IMR-90 (cell line): ENCODE measurements around the gene PAQR7. TPM values are rescaled to one million over a fixed set of nuclear protein-coding genes. Genes with fewer than 3 reads are reported as not detected.

Experiments used
- ATAC-seq: fragments of 200-7000 bp; cut with Tn5 transposase; 2 replicates; pipeline ENCODE4 v1.9.1; 2020; ENCODE audit warnings: low read depth, mild to moderate bottlenecking, moderate library complexity
- BruUV-seq: library from RNA; stranded (reverse); fragments of 400-500 nt; replicated peaks from 2 replicates; lab custom pipeline; 2021; lab: Mats Ljungman, UMichigan
- CTCF ChIA-PET: fragments of 300-600 bp; formaldehyde crosslinking; extraction: SDS; loops from one replicate; lab custom pipeline; 2021; ENCODE audit warnings: antibody characterized with exemption; lab: Yijun Ruan, JAX
- POLR2A ChIA-PET: fragments of 300-600 bp; sonication (Branson Sonifier 250); formaldehyde crosslinking; loops from one replicate; lab custom pipeline; 2022; ENCODE audit warnings: antibody characterized with exemption; ENCODE audit not compliant: unreplicated experiment; lab: Charles Lee
- DNase-seq: peaks from one replicate; pipeline ENCODE4 v3.0.0; 2013
- H2AFZ ChIP-seq: replicated peaks from 2 replicates; pipeline ENCODE3; 2013; ENCODE audit warnings: low read length, mild to moderate bottlenecking; ENCODE audit not compliant: poor library complexity
- H2AK5ac ChIP-seq: 2 replicates; pipeline ENCODE4 v1.6.1; 2013; ENCODE audit warnings: low read depth, low read length, inconsistent platforms
- H2AK9ac ChIP-seq: replicated peaks from 2 replicates; pipeline ENCODE3; 2013; ENCODE audit warnings: mild to moderate bottlenecking, low read depth, low read length, moderate library complexity; ENCODE audit not compliant: poor library complexity
- H2BK120ac ChIP-seq: 2 replicates; pipeline ENCODE4 v1.6.1; 2013; ENCODE audit warnings: low read depth, low read length, inconsistent platforms
- H2BK15ac ChIP-seq: 3 replicates; pipeline ENCODE4 v1.6.1; 2013; ENCODE audit warnings: low read depth, low read length, inconsistent platforms
- H2BK20ac ChIP-seq: 2 replicates; pipeline ENCODE4 v1.6.1; 2013; ENCODE audit warnings: low read depth, mild to moderate bottlenecking, inconsistent platforms, low read length, moderate library complexity
- H2BK5ac ChIP-seq: 2 replicates; pipeline ENCODE4 v1.6.1; 2013; ENCODE audit warnings: mild to moderate bottlenecking, low read depth, low read length, inconsistent platforms; ENCODE audit not compliant: poor library complexity, severe bottlenecking
- H3K14ac ChIP-seq: replicated peaks from 2 replicates; pipeline ENCODE4 v1.6.1; 2013; ENCODE audit warnings: low read depth, low read length, inconsistent platforms
- H3K18ac ChIP-seq: 2 replicates; pipeline ENCODE4 v1.6.1; 2013; ENCODE audit warnings: low read depth, low read length, control low read depth
- H3K23ac ChIP-seq: 2 replicates; pipeline ENCODE4 v1.6.1; 2013; ENCODE audit warnings: low read depth, low read length, inconsistent platforms
- H3K27ac ChIP-seq: 2 replicates; pipeline ENCODE4 v1.5.1; 2013; ENCODE audit warnings: mild to moderate bottlenecking, control low read depth, low read length; ENCODE audit not compliant: insufficient read depth
- H3K27me3 ChIP-seq: 2 replicates; pipeline ENCODE4 v1.6.1; 2013; ENCODE audit warnings: low read length; ENCODE audit not compliant: control insufficient read depth, insufficient read depth
- H3K36me3 ChIP-seq: 2 replicates; pipeline ENCODE4 v1.6.1; 2013; ENCODE audit warnings: low read length, mixed read lengths; ENCODE audit not compliant: control insufficient read depth, insufficient read depth
- H3K4ac ChIP-seq: 2 replicates; pipeline ENCODE4 v1.6.1; 2013; ENCODE audit warnings: low read depth, low read length, inconsistent platforms
- H3K4me1 ChIP-seq: 2 replicates; pipeline ENCODE4 v1.6.1; 2013; ENCODE audit warnings: low read length, mixed read lengths; ENCODE audit not compliant: control insufficient read depth, insufficient read depth
- H3K4me2 ChIP-seq: 2 replicates; pipeline ENCODE4 v1.6.1; 2013; ENCODE audit warnings: low read depth, mild to moderate bottlenecking, control low read depth, low read length, moderate library complexity
- H3K4me3 ChIP-seq: 2 replicates; pipeline ENCODE4 v1.5.1; 2013; ENCODE audit warnings: low read depth, mild to moderate bottlenecking, control low read depth, low read length, moderate library complexity; ENCODE audit not compliant: insufficient read depth
- H3K56ac ChIP-seq: 2 replicates; pipeline ENCODE4 v1.6.1; 2013; ENCODE audit warnings: low read length, inconsistent platforms; ENCODE audit not compliant: insufficient read depth; ENCODE audit errors: extremely low read depth
- H3K79me1 ChIP-seq, 2 experiments: 2 replicates each; pipeline ENCODE4 v1.6.1; 2013; ENCODE audit warnings: low read length in 2 of 2, inconsistent platforms in 1 of 2, low read depth in 1 of 2
- H3K9ac ChIP-seq: 2 replicates; pipeline ENCODE4 v1.6.1; 2013; ENCODE audit warnings: low read depth, low read length, control low read depth
- H3K9me1 ChIP-seq: 2 replicates; pipeline ENCODE4 v1.6.1; 2013; ENCODE audit warnings: low read length, inconsistent platforms; ENCODE audit not compliant: insufficient read depth
- H3K9me3 ChIP-seq: 2 replicates; pipeline ENCODE4 v1.6.1; 2013; ENCODE audit warnings: low read length; ENCODE audit not compliant: control insufficient read depth, insufficient read depth
- H4K20me1 ChIP-seq: 2 replicates; pipeline ENCODE4 v1.6.1; 2013; ENCODE audit warnings: low read length, inconsistent platforms; ENCODE audit not compliant: insufficient read depth
- H4K5ac ChIP-seq: 2 replicates; pipeline ENCODE4 v1.6.1; 2013; ENCODE audit warnings: mild to moderate bottlenecking, low read depth, low read length, control low read depth
- H4K8ac ChIP-seq, 2 experiments: 2 replicates each; pipeline ENCODE4 v1.6.1; 2013; ENCODE audit warnings: low read depth in 2 of 2, low read length in 2 of 2, control low read depth in 1 of 2, inconsistent platforms in 1 of 2
- H4K91ac ChIP-seq: 2 replicates; pipeline ENCODE4 v1.6.1; 2013; ENCODE audit warnings: low read depth, low read length, inconsistent platforms; ENCODE audit not compliant: insufficient read depth
- BHLHE40 ChIP-seq: fragments of 150-350 bp; IDR thresholded peaks from 2 replicates; pipeline ENCODE4 v1.6.1; 2016; ENCODE audit warnings: mild to moderate bottlenecking, low read depth, low read length
- CEBPB ChIP-seq: IDR thresholded peaks from 2 replicates; pipeline ENCODE4 v1.6.1; 2012; ENCODE audit warnings: low read depth, low read length, improper control_type of control experiment
- CHD1 ChIP-seq: IDR thresholded peaks from 2 replicates; pipeline ENCODE4 v1.6.1; 2012; ENCODE audit warnings: low read depth, low read length, improper control_type of control experiment
- CTCF ChIP-seq: conservative IDR thresholded peaks from 2 replicates; pipeline ENCODE4 v1.5.1; 2012; ENCODE audit warnings: mild to moderate bottlenecking, low read depth, low read length, improper control_type of control experiment
- ELK1 ChIP-seq: fragments of 150-350 bp; IDR thresholded peaks from 2 replicates; pipeline ENCODE4 v1.6.1; 2016; ENCODE audit warnings: low read depth, mild to moderate bottlenecking, low read length, moderate library complexity, borderline replicate concordance
- FOS ChIP-seq: fragments of 150-350 bp; IDR thresholded peaks from 2 replicates; pipeline ENCODE4 v1.6.1; 2016; ENCODE audit warnings: low read depth, low read length
- MAFK ChIP-seq: IDR thresholded peaks from 2 replicates; pipeline ENCODE4 v1.6.1; 2012; ENCODE audit warnings: low read depth, low read length, improper control_type of control experiment
- MAZ ChIP-seq: IDR thresholded peaks from 2 replicates; pipeline ENCODE4 v1.6.1; 2012; ENCODE audit warnings: low read depth, mild to moderate bottlenecking, low read length, improper control_type of control experiment, moderate library complexity, borderline replicate concordance
- NFE2L2 ChIP-seq: fragments of 150-350 bp; IDR thresholded peaks from 2 replicates; pipeline ENCODE4 v1.6.1; 2016; ENCODE audit warnings: low read depth, mild to moderate bottlenecking, low read length
- POLR2A ChIP-seq: IDR thresholded peaks from 2 replicates; pipeline ENCODE4 v1.6.1; 2012; ENCODE audit warnings: mild to moderate bottlenecking, low read depth, low read length
- RCOR1 ChIP-seq: IDR thresholded peaks from 2 replicates; pipeline ENCODE4 v1.6.1; 2012; ENCODE audit warnings: mild to moderate bottlenecking, low read length, improper control_type of control experiment; ENCODE audit not compliant: insufficient replicate concordance
- SMC3 ChIP-seq: fragments of 150-350 bp; IDR thresholded peaks from 2 replicates; pipeline ENCODE4 v1.6.1; 2016; ENCODE audit warnings: low read depth, mild to moderate bottlenecking, antibody characterized with exemption, low read length, moderate library complexity
- USF2 ChIP-seq: fragments of 150-350 bp; IDR thresholded peaks from 2 replicates; pipeline ENCODE4 v1.6.1; 2017; ENCODE audit warnings: mild to moderate bottlenecking, antibody characterized with exemption, low read length, low read depth
- WGBS, 2 experiments: methylation state at CpG; one replicate each; pipeline versions ENCODE4 v1.1.5 to v1.1.7; 2013; ENCODE audit warnings: missing lambda C conversion rate in 2 of 2; ENCODE audit not compliant: insufficient read length in 1 of 2; ENCODE audit errors: extremely low coverage in 2 of 2; 5-methylcytosine and 5-hydroxymethylcytosine counted together
- dilution Hi-C: fragments of 300-500 bp; cut with HindIII; formaldehyde crosslinking; loops from one replicate; pipeline ENCODE4 v1.14.3; 2018; ENCODE audit warnings: low sequenced_read_pairs; ENCODE audit not compliant: unreplicated experiment
- in situ Hi-C: fragments of 300-500 bp; cut with MboI; formaldehyde crosslinking; loops from 3 replicates; pipeline ENCODE4 v1.14.3; 2019; ENCODE audit warnings: low sequenced_read_pairs, inconsistent platforms, mixed read lengths
- intact Hi-C: fragments of 100-400 bp; cut with micrococcal nuclease; formaldehyde crosslinking; loops from 2 replicates; pipeline ENCODE4 v1.10.0; 2022
- polyA plus RNA-seq, 3 experiments: library from polyadenylated mRNA; depleted of rRNA; stranded (reverse); fragments of >200 nt; gene quantifications; 2 replicates each; pipeline ENCODE4 v1.2.3, GENCODE V29; 2012; ENCODE audit warnings: low replicate concordance in 1 of 3
- total RNA-seq: library from RNA; depleted of rRNA; stranded (reverse); fragments of >200 nt; gene quantifications from 2 replicates; pipeline ENCODE4 v1.2.3, GENCODE V29; 2012

The PAQR7 gene
- total and polyA plus RNA-seq, 2 of the 4 experiments (the other 2 are of a cell fraction): 9.0 to 12.9 TPM

- no peak for TF ChIP-seq POLR2A
- no peak for TF ChIP-seq FOS
- no peak for TF ChIP-seq RCOR1
- no peak for TF ChIP-seq SMC3
Measured at GRCh38 chr1:25814549-25815087, 60.9 kb downstream of the PAQR7 start (continued).

GRCh38 chr1:25813734-25814471, 61.6 kb downstream of the PAQR7 start:
- no peak for DNase-seq
- peak overlapping the region; percentile 38 for H2AK9ac ChIP-seq
- H2BK20ac ChIP-seq: no peak overlapping the region
- dilution Hi-C loops (no loop called here), intact Hi-C loops (loop anchor here (10.0 kb wide), 1 partner anchor 569 kb away; the partner anchor contains the start of gene RSRP1), in situ Hi-C loops (loop anchor here (25.0 kb wide), 2 partner anchors 402 to 577 kb away; partner anchors contain the start of genes RHCE, RSRP1 and SYF2)
- H4K91ac ChIP-seq: no peak overlapping the region
- H3K4ac ChIP-seq: no peak overlapping the region
- H3K9ac ChIP-seq: no peak overlapping the region
- 80% methylated on average over 2 of the region's 24 CpGs; no CpG with 5 or more reads in 1 of the 2 experiments for WGBS, 2 experiments
- peaks cover 11% of the 10 kb centered on the region for H4K20me1 ChIP-seq
- peaks cover 9% of the 10 kb centered on the region for H3K9me1 ChIP-seq
- no peaks in the 10 kb centered on the region for H3K27me3 ChIP-seq
- H3K18ac ChIP-seq: no peak overlapping the region
- peaks cover 50% of the 10 kb centered on the region for H3K36me3 ChIP-seq
- H2BK120ac ChIP-seq: no peak overlapping the region
- H4K5ac ChIP-seq: no peak overlapping the region
- ChIA-PET CTCF (no interaction called here), POLR2A (no interaction called here)
- H3K79me1 ChIP-seq: peaks cover 5 to 24% of the 10 kb centered on the region in 2 experiments; a peak in 2 of 4 replicates
- H3K4me2 ChIP-seq: no peak overlapping the region
- no peak overlapping the region for H2BK5ac ChIP-seq
- no peak overlapping the region for H2BK15ac ChIP-seq
- no peak overlapping the region for H2AK5ac ChIP-seq
- H3K9me3 ChIP-seq: no peaks in the 10 kb centered on the region
- H3K27ac ChIP-seq: no peak overlapping the region
- no TSS peak for BruUV-seq
- H3K14ac ChIP-seq: no peak overlapping the region
- H2AFZ ChIP-seq: no peak overlapping the region
- no peak overlapping the region for H3K56ac ChIP-seq
- no peak overlapping the region for H4K8ac ChIP-seq
- peaks cover 5% of the 10 kb centered on the region for H3K4me1 ChIP-seq
- H3K4me3 ChIP-seq: no peak overlapping the region
- ATAC-seq: no peak
- no peak overlapping the region for H3K23ac ChIP-seq
- no peak for TF ChIP-seq BHLHE40
- no peak for TF ChIP-seq NFE2L2
- TF ChIP-seq CTCF: no peak
- TF ChIP-seq MAFK: no peak
- TF ChIP-seq FOS: no peak
- no peak for TF ChIP-seq CHD1
- no peak for TF ChIP-seq ELK1
- TF ChIP-seq USF2: no peak
- TF ChIP-seq CEBPB: no peak
- no peak for TF ChIP-seq MAZ
